RPMI7951 (cell line): ENCODE results near the gene NUDT3. TPM values are rescaled to one million over a fixed set of nuclear protein-coding genes. Genes with fewer than 3 reads are reported as not detected.

Source experiments
- DNase-seq: peaks from one replicate; pipeline ENCODE4 v3.0.0-alpha.2; 2012; ENCODE audit warnings: low read depth
- total RNA-seq: library from RNA; depleted of rRNA; stranded (reverse); fragments of >200 nt; shearing (Covaris generic); gene quantifications from 2 replicates; pipeline ENCODE4 v1.2.3, GENCODE V29; 2014; rRNA removed

The NUDT3 gene
- total RNA-seq, 1 experiment from 2014 or later: 19.1 TPM

DNA sequence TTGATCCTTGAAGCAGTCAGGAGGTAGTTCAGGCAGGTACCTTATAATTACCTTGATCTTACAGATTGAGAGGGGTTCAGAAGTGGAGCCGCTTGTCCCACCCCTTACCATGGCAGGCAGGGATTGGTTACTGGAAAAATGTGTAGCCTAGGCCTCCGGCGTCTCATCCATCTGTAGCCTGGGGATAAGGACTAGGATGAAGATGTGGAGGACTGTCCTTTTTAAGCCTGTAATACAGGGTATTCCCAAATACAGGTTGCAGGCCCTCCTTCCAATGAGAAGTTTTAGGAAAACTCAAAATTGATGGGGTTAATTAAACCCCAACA, 153.0 kb downstream of the NUDT3 start:
- no peak for DNase-seq

DNA sequence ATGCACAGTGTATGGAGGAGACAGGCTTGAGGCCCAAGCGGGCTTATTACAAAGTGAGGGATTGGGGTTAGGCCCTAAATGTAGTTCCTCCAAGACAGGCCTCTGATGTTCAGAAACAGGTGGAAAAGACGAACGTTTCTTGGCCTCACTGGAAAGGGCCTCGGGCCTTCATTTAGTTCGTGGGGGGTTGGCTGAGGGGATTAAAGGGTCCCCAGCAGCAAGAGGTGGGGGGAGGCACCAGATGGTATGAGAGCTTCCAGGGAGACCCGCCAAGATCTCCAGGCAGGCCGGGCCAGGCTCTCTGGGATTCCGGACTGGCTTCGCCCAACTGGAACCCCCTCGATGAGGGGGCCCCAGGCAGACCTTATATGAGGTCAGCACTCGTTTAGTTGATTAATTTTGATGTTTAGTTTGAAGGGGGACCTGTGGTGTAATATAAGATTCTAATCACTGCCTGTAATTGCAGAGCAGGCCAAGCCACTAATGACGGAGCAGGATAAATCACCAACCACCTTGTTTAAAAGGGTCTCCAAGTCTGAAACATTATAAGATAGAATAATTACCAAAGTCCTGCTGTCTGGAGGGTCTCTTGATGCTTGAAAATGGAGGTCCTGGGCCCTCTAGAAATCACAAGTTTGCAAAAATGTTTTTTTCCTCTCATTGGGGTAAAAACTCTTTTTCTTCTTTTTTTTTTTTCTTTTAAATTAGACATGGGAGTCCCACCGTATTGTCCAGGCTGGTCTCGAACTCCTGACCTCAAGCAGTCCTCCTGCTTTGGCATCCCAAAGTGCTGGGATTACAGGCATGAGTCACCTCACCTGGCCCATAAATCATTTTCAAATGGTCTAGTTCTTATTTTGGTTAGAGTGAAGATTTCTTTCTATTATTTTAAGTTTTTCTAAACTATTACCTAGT, 153.6 kb downstream of the NUDT3 start:
- no peak for DNase-seq

DNA sequence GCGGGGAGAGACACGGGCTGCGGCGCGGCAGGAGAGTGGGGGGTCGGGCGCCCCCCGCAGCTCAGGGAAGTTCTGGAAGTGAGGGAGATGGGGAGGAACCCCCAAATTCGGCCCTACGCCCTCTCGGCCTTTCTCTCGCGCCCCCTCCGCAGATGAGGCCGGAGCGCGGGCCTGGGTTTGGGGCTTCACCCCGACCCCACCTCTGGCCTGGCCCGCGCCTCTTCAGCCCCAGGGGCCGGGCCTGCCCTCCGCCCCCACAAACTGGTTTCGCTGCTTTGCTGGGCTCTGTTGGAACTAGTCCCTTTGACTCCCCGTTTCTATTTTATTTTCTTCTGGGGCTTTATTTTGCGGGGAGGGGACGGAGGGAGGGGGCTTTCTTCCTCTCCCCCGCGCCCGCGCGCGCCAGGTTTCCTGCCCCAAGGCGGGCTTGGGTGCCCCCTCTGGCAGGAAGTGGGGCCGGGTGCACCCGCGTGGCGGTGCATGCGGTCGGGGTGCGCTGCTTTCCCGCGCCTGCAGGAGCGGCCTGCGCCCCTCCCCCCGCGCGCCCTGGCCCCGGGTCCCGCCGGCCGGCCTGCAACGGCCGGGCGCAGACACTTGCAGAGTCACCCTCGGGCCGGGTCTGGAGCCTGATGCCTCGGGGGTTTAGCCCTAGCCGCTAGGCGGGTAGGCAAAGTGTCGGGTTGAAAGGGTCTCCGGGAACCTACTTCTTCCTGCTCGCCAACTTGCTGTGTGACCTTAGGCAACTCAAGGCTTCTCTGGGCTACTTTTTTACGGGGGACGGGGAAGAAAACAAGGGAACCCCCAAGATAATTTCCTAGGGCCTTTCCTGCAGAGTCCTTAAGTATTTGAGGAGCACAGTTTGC, 154.5 kb downstream of the NUDT3 start:
- peak; percentile 49 for DNase-seq

DNA sequence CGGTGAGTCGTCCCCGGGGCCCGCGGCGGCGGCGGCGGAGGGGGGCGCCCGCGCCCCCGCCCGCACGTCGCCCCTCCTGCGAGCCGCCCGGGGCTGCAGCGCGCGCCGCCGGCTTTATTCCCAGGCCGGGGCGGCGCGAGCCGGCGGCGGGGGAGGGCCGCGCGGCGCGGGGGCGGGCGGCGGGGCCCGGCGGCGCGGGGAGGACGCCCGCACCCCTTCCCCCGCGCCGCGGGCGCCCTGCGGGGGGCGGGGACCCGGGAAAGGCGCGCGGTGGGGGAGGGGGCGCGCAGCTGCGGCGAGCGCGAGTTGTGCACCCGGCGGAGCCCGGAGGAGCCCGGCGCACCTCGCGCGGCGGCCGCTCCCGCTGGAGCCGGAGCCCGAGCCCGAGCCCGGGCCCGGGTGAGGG, 155.2 kb downstream of the NUDT3 start:
- DNase-seq: no peak

DNA sequence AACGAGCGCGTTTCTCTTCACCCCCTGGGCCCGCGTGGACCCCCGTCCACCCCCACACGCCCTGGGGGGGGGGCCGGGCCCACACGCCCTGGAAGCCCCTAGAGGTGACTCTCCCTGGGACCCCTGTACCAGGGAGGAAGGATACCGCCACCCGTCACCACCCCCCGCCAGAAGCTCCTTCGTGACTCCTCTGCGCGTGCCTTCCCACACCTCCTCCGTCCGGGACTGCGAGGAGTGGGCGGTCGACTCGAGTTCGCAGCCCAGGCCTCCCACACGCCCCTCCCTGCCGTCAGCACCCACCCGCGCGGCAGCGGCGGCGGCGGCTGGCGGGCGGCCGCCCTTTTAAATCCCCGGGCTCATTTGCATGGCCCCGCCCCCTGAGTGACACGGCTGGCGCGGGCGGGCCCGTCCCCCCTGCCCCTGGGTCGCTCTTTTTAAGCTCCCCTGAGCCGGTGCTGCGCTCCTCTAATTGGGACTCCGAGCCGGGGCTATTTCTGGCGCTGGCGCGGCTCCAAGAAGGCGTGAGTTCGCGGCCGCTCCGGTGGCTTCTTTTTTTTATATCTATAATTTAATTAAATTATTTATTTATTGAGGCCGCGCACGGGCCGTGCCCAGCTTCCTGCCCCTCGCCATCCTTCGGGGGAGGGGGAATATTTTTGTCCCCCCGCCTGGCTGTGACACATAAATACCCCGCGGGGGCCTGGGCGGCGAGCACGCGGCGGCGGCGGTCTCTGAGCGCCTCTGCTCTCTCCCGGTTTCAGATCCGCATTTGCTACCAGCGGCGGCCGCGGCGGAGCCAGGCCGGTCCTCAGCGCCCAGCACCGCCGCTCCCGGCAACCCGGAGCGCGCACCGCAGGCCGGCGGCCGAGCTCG, 155.8 kb downstream of the NUDT3 start, which contains the start of gene HMGA1:
HMGA1 (plus strand) TSS at position 431 of the 873 bp plus-strand sequence. CDS start 3,908 bp downstream, outside the sequence.
- peak; percentile 89 for DNase-seq

DNA sequence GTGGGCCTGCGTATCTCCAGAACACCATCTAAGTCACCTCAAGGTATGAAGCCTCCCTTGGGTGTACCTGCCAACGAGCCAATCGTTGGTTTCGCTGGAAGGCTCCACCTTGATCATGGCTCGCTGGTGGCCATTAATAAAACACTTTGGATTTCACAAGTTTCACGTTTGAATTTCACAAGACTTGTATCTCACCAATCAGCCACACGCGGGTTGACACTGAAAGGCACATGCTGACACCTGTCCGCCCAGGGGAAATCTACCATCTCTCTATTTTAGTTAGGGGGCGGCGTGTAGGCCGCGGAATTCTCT, 156.4 kb downstream of the NUDT3 start:
- DNase-seq: no peak

DNA sequence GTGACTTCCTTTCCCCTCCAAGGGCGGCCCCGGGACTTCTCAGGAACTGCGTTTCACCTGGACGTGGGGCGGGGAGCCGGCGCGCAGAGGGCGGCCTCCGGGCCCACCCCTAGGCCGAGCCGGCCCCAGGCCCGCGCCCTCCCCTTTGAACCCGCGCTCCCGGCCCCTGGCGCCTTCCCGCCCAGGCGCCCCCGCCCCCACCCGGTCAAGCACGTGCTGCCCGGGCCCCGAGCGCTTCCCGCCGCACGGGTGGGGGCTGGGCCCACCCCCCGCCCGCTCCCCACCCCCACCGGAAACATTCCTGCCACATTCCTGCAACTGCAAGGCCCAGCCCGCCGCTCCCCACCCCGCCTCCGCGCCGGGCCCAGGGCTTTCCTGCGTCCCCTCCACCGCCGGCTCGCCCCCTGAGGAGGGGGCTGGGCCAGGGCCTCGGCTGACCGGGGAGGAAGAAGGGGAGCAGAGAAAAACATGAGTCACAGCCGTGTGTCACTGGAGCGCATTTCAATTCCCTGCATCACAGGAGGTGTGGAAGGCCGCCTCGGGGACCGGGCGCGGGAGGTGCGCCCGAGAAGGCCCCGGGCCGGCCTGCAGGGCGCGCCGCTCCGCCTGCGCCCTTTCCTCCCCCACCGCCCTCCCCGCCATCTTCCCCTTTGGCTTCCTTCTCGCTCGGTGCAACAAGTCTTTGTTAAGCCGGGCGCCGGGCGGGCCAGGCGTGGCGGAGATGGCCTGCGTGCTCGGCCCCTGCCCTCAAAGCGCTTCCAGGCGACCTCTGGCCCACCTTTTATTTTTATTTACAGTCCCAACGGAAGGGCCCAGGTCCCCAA, 156.9 kb downstream of the NUDT3 start:
- DNase-seq: peak; percentile 42

DNA sequence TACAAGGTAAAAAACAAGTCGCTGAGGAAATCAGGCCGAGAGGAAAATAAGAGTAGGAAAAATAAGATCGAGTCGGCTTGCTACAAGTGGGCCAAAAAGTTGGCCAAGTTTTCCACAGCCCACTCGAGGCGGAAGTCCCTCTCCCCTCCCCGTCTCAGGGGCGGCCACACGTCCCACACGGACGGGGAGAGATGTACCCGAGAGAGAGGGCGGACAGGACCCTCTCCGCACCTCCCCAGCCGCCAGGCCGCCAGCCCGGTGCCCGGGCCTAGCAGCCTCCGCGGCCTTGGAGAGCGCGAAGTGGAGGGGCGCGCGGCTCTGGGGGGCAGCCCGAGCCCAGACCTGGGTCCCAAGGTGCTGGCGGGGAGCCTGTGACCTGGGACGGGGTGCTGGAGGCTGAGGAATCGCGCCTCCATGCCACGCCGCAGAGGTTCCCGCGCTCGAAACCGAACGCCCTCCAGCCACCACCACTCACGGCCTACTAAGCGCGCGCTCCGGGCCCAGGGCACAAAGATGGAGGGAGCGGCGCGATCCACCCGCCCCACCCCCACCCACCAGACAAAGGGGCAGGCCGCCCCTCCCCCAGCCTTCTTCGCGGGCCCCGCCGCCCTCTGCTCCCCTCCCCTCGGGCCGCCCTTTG, 157.7 kb downstream of the NUDT3 start:
- no peak for DNase-seq

DNA sequence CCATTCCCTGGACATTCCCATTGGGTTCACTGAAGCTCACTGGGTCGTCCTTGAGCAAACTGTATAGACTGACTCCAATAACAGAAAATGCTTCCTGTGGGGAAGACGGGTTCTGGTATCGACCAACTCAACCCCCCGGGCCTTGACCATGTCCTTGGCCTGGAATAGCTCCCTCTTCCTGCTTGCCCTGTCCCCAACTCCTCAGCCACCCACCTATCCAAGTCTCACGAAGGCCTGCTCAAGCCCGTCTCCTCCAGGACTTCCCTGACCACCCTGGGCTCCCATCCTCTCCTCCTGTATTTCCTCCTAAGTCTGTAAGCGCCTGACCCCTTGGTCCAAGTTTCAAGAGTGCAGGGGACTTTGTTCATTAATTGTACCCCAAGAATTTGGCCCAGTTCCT, 158.6 kb downstream of the NUDT3 start:
- no peak for DNase-seq

DNA sequence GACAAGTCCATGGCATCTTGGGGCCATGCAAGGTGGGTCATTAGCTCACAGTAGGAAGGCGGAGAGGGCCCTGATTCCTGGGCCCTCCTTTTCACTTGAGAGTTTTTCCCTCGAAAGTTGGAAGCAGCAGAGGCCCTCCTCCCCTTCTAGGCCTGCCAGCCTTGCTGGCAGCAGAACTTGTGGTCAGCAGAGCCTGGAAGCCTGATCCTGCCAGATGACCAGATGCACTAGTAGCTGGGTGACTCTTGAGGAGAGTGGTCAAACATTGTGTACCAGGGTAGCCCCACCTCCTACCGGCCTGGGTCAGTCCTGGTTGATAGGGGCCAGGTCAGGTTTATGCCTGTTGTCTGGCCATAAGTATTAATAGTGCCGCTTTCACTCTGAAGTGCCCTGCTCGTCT, 159.6 kb downstream of the NUDT3 start:
- DNase-seq: peak; percentile 59

DNA sequence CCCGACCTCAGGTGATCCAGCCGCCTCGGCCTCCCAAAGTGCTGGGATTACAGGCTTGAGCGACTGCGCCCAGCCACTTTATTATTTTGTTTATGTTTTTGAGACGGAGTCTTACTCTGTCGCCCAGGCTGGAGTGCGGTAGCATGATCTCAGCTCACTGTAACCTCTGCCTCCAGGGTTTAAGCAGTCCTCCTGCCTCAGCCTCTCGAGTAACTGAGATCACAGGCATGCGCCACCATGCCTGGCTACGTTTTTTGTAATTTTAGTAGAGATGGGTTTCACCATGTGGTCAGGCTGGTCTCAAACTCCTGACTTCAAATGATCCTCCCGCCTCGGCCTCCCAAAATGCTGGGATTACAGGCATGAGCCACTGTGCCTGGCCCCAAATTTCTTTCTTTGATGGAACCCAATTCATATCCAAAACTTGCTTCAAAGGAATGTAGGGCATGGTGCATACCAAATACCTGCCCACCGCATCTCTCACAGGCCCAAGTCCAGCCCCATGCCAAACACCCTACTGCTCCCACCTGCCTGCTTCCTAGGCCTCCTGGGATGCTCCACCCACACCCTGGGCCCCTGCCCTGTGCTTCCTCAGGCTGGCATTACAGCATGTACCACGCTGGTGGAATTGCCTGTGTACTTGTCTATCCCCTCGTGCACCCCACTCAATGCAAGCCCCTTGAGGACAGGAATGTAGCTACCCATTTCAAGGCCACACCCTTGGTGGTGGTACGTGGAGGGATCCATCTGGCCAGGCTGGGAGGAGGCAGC, 160.7 kb downstream of the NUDT3 start:
- DNase-seq: no peak

DNA sequence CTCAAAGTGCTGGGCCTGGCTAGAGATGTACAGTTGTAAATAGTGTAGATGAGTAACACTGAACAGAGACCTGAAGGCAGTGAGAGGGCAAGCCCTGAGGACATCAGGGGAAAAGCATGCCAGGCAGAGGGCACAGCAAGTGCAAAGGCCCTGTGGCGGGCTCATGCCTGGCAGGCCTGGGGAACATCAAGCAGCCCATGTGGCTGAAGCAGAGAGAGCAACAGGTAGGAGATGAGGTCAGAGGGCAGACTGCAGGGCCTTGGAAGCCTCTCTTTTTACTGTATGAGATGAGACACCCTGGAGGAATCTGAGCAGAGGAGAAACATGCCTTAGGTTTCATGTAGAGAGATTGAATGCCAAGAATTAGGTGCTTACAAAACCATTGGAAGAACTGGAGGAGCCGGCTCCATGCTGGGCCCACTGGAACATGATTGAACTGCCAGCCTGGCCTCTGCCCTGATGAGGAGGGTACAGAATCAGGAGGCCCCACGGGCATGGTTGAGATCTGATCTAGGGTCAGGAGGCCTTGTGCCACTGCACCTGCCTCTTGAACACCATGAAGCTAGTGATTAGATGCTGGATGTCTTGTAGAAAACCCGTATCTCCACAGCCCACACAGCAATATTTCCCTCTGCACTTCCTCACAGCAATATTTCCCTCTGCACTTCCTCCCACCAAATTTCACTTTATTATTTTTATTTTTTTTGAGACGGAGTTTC, 161.7 kb downstream of the NUDT3 start:
- DNase-seq: no peak

DNA sequence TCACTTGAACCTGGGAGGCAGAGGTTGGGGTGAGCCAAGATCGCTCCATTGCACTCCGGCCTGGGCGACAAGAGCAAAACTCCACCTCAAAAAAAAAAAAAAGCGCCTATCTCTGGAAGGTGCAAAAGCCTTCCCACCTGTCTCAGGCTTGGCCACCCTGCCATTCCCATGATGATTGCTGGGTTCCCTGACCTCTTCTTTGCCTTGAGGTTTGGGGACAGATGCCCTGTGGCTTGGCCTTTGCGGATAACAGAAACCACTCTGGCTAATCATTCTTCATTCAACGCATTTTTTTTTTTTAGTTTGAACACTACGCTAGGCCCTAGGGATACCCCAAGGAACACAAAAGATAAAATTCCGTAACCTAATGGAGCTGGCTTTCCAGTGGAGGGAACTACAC, 162.6 kb downstream of the NUDT3 start:
- no peak for DNase-seq

Other genes with a start within 250 kb of the NUDT3 start
- not detected in 2 replicates for gene GRM4, start 246.6 kb downstream of the NUDT3 start, total RNA-seq
- gene HMGA1, start 155.8 kb downstream of the NUDT3 start, total RNA-seq: 361 and 398 TPM in 2 replicates
- gene SMIM29, start 143.7 kb downstream of the NUDT3 start, total RNA-seq: 79.9 and 84.0 TPM in 2 replicates
- 3,560 and 4,532 TPM in 2 replicates for gene RPS10, start 33.4 kb upstream of the NUDT3 start, total RNA-seq
- gene PACSIN1, start 73.4 kb upstream of the NUDT3 start, total RNA-seq: not detected in 2 replicates
- gene SPDEF, start 163.7 kb upstream of the NUDT3 start, total RNA-seq: 0.20 and 0.24 TPM in 2 replicates